ENCODE data around the gene MEIOSIN. TPM values are rescaled to one million over a fixed set of nuclear protein-coding genes. Genes with fewer than 3 reads are reported as not detected.
A peak's percentile ranks its signal among the peaks of the same experiment; 100 is the strongest.

Gene MEIOSIN
- polyA plus RNA-seq, 1 donor from 2014 or later = not detected

GRCh38 chr19:45778010-45778661, 44.9 kb downstream of the MEIOSIN start:
- no peak overlapping the region for H2AFZ ChIP-seq (ENCODE audit: low read depth, low read length)
- H3K9me2 ChIP-seq (ENCODE audit: insufficient read depth, low read length) = no peaks in the 10 kb centered on the region
- H3K27ac ChIP-seq (ENCODE audit: low read length) = no peak overlapping the region
- no peaks in the 10 kb centered on the region for H4K20me1 ChIP-seq (ENCODE audit: insufficient read depth)
- no peak overlapping the region for H3K9ac ChIP-seq (ENCODE audit: low read length)
- H3K9me3 ChIP-seq (ENCODE audit: low read length) = no peaks in the 10 kb centered on the region
- no peaks in the 10 kb centered on the region for H3K36me3 ChIP-seq (ENCODE audit: insufficient read depth, low read length)
- no peaks in the 10 kb centered on the region for H3F3A ChIP-seq (ENCODE audit: insufficient read depth, low read length, poor library complexity, severe bottlenecking)
- H3K4me3 ChIP-seq (ENCODE audit: low read length) = no peak overlapping the region
- H3K27me3 ChIP-seq (ENCODE audit: insufficient read depth, low read depth, low read length) = no peaks in the 10 kb centered on the region
- H3K4me2 ChIP-seq (ENCODE audit: low read length) = no peak overlapping the region
- TF ChIP-seq POLR2AphosphoS5 (IDR thresholded peaks at IDR 0.05) = no peak
- no peak for TF ChIP-seq MXI1 (conservative IDR thresholded peaks at IDR 0.05; ENCODE audit: poor library complexity, severe bottlenecking)
- no peak for TF ChIP-seq RAD21 (conservative IDR thresholded peaks at IDR 0.05)
- TF ChIP-seq CTCF (IDR thresholded peaks at IDR 0.05; ENCODE audit: poor library complexity, severe bottlenecking) = no peak
- H3K79me2 ChIP-seq (replicated peaks; ENCODE audit: insufficient read depth, low read length) = no peaks in the 10 kb centered on the region

- H3K9me3 ChIP-seq (ENCODE audit: low read length) = no peaks in the 10 kb centered on the region
- no peaks in the 10 kb centered on the region for H3K27me3 ChIP-seq (ENCODE audit: insufficient read depth, low read depth, low read length)
- H3K79me2 ChIP-seq (replicated peaks; ENCODE audit: insufficient read depth, low read length) = no peaks in the 10 kb centered on the region
- no peaks in the 10 kb centered on the region for H3K36me3 ChIP-seq (ENCODE audit: insufficient read depth, low read length)
- no peaks in the 10 kb centered on the region for H4K20me1 ChIP-seq (ENCODE audit: insufficient read depth)
- H2AFZ ChIP-seq (ENCODE audit: low read depth, low read length) = no peak overlapping the region
- H3K27ac ChIP-seq (ENCODE audit: low read length) = no peak overlapping the region
- H3K9me2 ChIP-seq (ENCODE audit: insufficient read depth, low read length) = no peaks in the 10 kb centered on the region
- no peaks in the 10 kb centered on the region for H3F3A ChIP-seq (ENCODE audit: insufficient read depth, low read length, poor library complexity, severe bottlenecking)
- H3K4me2 ChIP-seq (ENCODE audit: low read length) = no peak overlapping the region
- H3K9ac ChIP-seq (ENCODE audit: low read length) = no peak overlapping the region
- TF ChIP-seq EP300 (conservative IDR thresholded peaks at IDR 0.05; ENCODE audit: poor library complexity, severe bottlenecking) (no peak), RAD21 (conservative IDR thresholded peaks at IDR 0.05) (peak; percentile 29), SMC3 (conservative IDR thresholded peaks at IDR 0.05; ENCODE audit: poor library complexity) (peak; percentile 46), REST (IDR thresholded peaks at IDR 0.05; ENCODE audit: borderline replicate concordance) (no peak), CTCF (IDR thresholded peaks at IDR 0.05; ENCODE audit: poor library complexity, severe bottlenecking) (peak; percentile 64)
- H3K4me3 ChIP-seq (ENCODE audit: low read length) = no peak overlapping the region
Observed at GRCh38 chr19:45779231-45780145, 46.2 kb downstream of the MEIOSIN start.
